Measurements from ENCODE around the gene TMOD1.

Gene TMOD1

DNA sequence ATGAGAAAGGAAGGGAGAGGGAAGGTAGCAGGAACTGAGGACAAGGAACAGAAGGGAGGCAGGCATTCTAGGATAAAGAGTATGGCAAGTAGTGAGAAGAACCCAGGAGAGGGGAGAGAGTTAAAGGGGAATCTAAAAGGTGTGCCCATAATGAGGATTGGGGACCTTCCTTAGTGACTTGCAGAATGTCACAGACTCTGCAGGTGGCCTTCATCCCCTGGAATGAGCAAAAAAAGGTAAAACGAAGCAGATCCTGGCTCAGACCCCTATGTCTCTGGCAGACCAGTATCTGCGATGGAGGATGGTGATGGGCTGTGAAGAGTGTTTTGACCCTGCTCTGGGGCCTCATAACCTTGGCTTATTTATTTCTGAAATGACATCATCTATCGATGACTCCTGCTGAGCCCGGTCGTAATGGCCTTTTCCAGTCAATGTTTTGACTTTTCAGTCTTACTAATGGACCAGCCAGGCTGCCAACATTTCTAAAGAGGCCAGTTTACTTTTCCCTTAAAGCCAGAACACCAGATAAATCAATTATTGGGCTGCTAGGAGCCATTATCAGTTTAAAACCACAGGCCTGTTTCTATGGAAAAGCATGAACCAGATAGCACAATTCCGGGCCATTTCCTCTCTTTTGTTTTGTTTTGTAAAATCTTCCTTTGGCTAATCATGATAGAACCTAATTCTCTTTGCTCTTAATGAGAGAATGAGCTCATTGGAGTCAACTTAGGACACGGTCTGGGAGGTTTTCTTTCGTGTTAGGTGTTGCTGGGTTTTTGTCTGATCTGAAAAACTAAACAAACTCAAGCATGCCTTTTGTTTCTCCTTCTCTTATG lies 3.1 kb downstream of the TMOD1 start:
- H3K4me3 ChIP-seq (ENCODE audit: low read length): no peak overlapping the region
- TF ChIP-seq ZNF274 (IDR thresholded peaks at IDR 0.05; ENCODE audit: low read depth, low read length): no peak

DNA sequence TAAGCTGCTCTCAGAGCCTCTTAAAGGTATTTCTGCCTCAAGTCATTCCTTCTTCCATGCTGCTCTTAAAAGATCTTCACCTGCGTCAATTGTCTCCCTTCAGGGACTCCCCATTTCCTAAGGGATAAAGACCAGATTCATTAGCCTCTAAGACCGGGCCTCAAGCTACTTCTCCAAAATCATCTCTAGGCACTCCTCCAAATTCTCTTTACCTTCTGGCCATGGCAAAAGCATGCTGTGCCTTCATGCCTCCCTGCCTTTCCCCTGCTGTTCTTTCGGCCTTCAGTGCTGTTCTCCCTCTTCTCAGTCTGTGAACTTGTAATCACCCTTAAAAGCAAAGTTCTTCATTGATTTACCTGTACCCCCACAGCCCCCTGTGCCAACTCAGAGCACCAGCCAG lies 4.4 kb downstream of the TMOD1 start:
- H3K4me3 ChIP-seq (ENCODE audit: low read length): no peak overlapping the region
- TF ChIP-seq ZNF274 (IDR thresholded peaks at IDR 0.05; ENCODE audit: low read depth, low read length): no peak

DNA sequence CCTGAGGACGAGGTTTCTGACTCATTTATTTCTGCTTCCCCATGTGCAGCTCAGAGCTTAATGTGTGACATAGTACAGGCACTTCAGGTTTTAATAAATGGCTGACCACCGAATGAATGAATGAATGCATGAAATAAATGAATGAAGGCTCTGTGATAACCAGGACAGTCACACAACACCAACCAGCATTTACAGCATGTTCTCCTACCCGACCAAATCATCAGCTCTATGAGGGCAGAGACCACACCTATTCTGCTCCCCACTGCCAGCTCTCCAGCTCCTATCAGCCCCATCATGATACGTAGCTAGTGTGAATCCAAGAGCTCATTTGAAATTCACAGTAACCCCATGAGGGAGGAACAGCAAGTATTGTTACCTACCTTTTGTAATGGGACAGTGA lies 4.8 kb downstream of the TMOD1 start:
- no peak for TF ChIP-seq ZNF274 (IDR thresholded peaks at IDR 0.05; ENCODE audit: low read depth, low read length)
- no peak overlapping the region for H3K4me3 ChIP-seq (ENCODE audit: low read length)

DNA sequence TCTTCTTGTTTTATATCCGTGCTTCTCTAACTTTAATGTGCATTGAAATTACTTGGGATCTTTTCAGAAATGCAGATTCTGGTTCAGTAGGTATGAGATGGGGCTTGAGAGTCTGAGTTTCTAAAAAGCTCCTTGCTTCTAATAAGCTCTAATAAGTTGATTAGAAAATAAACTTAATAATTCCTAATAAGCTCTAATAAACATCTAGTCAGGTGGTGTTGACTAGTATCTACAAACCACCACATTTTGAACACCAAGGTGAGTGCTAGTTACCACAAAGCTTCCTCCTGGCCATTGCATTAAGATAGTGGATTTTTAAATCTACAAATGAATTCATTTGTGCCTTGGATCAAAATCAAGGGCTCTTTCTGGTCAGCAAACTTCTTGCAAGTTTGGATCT lies 5.3 kb downstream of the TMOD1 start:
- TF ChIP-seq ZNF274 (IDR thresholded peaks at IDR 0.05; ENCODE audit: low read depth, low read length): no peak
- H3K4me3 ChIP-seq (ENCODE audit: low read length): no peak overlapping the region

DNA sequence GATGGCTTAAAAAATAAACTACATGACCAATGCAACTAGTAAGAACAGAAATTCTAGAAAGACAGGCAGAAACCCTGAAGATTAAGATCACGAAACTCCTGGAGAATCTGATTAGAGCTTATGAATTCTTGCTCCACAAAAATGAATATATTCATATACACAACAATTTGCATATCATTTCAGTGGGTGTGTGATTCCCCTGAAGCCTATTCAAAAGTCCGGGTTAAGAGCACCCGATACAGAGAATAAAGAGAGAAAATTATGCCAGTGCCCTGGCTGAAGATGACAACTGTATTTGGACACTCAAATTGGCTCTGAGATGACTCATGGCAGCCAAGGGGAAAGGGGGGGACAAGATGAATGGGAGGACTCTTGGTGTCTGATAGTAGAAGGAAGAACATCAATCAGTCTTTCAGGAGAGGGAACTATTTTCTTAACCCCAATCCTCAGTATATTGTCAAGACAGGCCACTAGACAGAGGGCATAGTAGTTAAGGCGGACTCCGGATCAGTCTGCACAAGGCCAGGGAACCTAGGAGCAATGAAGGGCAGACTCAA lies 6.0 kb downstream of the TMOD1 start:
- no peak overlapping the region for H3K4me3 ChIP-seq (ENCODE audit: low read length)
- no peak for TF ChIP-seq ZNF274 (IDR thresholded peaks at IDR 0.05; ENCODE audit: low read depth, low read length)

DNA sequence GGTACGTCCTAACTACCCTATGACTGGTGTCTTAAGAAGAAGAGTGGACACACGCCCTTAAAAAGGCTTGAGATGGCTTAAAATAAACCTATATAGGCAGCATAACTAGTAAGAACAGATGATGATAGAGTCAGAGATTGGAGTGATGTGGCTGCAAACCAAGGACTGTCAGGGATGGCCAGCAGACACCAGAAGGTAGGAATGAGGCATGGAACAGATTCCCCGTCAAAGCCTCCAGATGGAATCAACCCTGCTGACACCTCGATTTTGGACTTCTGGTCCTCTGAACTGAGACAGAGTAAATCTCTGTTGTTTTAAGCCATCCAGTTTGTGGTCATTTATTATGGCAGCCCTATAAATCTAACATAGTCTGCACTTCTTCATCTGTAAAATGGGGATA lies 7.4 kb downstream of the TMOD1 start:
- H3K4me3 ChIP-seq (ENCODE audit: low read length): no peak overlapping the region
- TF ChIP-seq ZNF274 (IDR thresholded peaks at IDR 0.05; ENCODE audit: low read depth, low read length): no peak

DNA sequence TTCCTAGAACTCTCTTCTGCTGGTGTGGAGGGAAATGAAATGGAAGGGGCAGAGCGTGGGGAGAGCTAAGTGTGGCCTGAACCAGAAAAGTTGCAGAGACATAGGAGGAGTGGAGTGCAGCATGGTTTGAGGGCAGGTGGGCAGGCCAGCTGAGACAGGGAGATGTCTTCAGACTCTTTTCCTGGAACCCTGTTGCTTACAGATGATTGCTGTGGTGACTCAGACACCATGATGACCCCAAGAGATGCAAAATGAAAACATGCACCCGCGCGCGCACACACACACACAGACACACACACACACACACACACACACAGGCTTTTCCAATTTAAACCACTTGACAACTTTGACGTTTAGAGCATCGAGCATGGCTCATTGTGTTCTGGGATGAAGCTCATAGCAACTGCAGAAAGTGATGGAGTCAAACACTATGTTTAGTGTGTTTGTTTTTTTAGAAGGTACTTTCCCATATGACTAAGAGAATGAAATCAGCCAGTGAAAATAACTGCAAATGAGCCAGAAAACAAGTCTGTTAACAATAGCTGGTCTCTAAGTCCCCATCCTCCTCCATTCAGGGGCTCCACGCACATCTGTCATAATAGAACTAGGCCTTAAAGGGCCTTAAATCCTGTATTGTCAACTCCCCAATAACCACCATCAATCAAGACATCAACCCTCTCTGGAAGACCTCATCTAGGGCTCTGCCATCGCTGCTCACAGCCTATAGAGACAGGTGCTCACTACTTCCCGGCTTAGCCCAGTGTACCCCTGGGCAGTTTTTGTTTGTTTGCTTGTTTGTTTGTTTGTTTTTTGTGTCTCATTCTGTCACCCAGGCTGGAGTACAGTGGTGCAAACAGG lies 9.6 kb downstream of the TMOD1 start:
- no peak overlapping the region for H3K4me3 ChIP-seq (ENCODE audit: low read length)
- TF ChIP-seq ZNF274 (IDR thresholded peaks at IDR 0.05; ENCODE audit: low read depth, low read length): no peak

DNA sequence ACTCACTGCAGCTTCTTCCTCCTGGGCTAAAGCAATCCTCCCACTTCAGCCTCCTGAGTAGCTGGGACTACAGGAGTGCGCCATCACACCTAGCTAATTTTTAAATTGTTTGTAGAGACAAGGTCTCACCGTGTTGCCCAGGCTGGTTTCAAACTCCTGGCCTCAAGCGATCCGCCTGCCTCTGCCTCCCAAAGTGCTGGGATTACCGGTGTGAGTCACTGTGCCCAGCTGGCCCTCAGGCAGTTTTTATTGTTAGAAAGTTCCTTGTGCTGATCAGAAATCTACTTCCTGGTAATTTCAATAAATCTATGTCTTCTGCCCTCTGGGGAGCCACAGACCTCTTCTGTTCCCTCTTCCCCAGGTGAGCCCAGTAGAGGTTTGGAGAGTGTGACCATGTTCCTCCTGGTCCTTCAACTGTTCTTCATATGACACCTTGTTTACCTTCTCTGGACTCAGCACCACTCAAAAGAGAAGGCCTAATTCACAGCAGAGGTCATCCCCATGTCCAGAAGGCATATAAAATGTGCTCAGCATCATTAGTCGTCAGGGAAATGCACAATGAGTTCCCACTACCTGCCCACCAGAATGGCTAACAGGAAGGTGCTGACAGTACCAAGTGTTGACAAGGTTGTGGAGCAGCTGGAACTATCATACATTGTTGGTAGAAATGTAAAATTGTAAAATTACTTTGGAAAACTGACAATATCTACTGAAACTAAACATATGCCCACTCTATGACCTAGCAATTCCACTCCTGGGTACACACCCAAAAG lies 10.4 kb downstream of the TMOD1 start:
- H3K4me3 ChIP-seq (ENCODE audit: low read length): no peak overlapping the region
- TF ChIP-seq ZNF274 (IDR thresholded peaks at IDR 0.05; ENCODE audit: low read depth, low read length): no peak

DNA sequence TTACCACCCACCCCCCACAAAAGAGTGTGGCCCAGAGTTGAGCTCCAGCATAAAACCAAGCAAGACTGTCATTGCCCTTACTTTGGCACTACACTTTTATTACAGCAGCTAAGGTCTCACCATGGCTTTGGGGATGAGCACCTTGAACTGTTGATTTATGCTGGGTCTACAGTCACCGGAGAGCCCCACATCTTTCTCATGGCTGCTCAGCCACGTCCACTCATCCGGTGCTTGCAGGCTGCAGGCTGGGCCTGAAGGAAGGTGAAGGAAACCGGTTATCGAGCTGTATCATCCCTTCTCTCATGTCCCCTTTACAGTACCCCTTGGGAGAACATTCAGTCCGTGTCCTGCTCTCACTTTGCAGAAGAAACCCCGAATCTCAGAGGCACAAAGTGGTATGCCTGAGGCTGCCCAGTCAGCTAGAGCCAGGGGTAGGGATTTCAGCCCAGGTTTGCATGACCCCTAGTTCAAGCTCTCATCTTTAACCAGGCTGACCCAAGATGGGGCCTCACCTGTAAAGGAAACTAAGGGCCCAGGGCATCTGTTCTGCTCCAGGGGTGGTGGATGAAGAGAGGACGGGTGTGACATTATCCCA lies 11.6 kb downstream of the TMOD1 start:
- H3K4me3 ChIP-seq (ENCODE audit: low read length): no peak overlapping the region
- TF ChIP-seq ZNF274 (IDR thresholded peaks at IDR 0.05; ENCODE audit: low read depth, low read length): no peak

DNA sequence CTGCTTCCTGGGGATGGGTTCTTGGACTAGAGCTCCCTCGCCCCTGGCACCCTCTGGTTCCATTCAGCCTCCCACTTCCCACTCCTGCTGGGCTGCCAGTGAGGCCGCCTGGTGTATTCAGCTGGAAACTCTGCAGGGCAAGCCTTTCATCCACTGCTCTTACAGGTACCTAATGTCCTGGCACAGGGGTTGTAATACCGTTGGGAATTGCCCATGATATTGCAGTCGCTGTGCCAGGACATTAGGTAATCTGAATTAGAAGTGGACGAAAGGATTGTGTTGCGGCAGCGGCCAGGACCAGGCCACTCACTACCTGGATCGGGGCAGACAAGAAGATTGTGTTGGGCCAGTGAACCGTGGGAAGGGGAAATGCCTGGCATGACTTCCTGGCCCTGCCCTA lies 13.1 kb downstream of the TMOD1 start:
- TF ChIP-seq ZNF274 (IDR thresholded peaks at IDR 0.05; ENCODE audit: low read depth, low read length): no peak

DNA sequence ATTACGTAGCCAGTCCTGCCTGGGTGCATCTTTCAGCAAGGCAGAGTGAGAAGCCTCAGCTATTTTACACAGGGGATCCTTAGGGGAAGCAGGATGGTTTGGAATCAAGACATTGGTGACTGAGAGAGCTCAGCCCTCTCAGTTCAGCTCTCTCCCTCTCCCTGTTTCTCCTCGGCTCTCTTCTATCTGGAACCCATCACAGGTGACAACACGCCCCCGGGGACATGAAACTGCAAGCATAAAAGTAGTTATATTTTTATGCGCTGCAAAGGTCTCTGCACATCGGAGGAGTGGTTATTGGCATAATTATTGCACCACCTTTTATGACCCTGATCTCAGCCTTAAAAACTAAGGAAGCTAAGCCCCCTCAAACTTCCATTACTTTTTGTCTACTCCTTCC lies 14.2 kb downstream of the TMOD1 start:
- no peak for TF ChIP-seq ZNF274 (IDR thresholded peaks at IDR 0.05; ENCODE audit: low read depth, low read length)
- H3K4me3 ChIP-seq (ENCODE audit: low read length): no peak overlapping the region

More for the DNA sequence above, 13.1 kb downstream of the TMOD1 start:
- no peak overlapping the region for H3K4me3 ChIP-seq (ENCODE audit: low read length)

DNA sequence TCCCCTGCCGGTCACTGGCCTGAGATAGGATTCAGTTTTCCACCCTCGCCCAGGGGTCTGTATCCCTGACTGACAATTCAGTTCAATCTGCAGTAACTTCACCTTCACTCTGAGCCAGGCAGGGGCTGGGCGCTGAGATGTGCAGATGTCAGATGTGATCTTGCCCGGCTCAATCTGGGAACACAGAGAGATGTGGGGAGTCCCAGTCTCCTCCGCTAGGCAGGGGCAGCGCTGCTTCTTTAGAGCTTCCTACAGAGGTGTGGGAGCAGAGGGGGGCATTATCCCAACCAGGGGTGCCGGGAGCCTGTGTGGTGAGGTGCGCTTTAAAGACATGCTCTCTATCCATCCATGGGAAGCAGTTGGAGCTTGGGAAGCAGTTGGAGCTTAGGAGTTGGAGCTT lies 14.6 kb downstream of the TMOD1 start:
- no peak overlapping the region for H3K4me3 ChIP-seq (ENCODE audit: low read length)
- TF ChIP-seq ZNF274 (IDR thresholded peaks at IDR 0.05; ENCODE audit: low read depth, low read length): no peak

DNA sequence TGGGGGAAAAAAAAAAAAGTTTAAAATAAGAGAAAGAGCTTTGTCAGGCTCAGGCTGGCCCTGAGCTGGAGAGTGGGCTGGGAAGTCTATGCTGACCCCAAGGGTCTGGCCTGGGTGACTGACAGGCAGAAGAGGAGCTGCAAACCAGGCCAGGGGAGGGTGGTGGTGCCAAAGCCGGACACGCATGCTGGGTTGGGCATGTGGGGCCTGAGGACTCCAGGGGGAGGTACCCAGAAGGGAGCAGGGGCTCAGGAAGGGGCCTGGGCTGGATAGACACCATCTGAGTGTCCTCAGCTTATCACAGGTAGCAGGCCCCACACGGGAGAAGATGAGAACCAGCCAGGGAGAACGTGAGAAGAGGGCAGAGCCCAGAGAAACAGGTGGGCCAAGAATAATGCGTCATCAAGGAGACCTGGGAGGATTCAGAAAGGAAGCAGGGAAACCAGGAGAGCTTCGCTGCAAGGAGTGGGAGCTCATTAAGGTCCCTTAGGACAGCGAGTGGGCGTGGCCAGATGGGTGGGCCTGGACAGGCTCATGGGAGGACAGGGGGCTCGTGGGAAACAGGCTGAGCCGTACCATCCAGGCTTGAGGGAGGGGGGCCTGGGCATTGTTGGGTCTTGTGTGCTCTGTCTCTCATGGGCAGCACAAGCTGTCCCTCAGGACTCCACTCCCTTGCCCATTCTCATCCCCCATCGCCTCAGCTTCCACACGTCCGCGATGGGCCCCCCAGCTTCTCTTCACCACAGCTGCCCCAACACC lies 16.0 kb downstream of the TMOD1 start:
- no peak overlapping the region for H3K4me3 ChIP-seq (ENCODE audit: low read length)
- no peak for TF ChIP-seq ZNF274 (IDR thresholded peaks at IDR 0.05; ENCODE audit: low read depth, low read length)
